Stimulated activated naive CD4-positive, alpha-beta T cell treated with Interleukin-2 at 50 U/mL for 16 hours (primary cell): ENCODE measurements around the gene NUBP2.

Experiments
- DNase-seq: peaks from one replicate; lab custom pipeline; 2025; lab: John Stamatoyannopoulos, UW

NUBP2 gene

DNA sequence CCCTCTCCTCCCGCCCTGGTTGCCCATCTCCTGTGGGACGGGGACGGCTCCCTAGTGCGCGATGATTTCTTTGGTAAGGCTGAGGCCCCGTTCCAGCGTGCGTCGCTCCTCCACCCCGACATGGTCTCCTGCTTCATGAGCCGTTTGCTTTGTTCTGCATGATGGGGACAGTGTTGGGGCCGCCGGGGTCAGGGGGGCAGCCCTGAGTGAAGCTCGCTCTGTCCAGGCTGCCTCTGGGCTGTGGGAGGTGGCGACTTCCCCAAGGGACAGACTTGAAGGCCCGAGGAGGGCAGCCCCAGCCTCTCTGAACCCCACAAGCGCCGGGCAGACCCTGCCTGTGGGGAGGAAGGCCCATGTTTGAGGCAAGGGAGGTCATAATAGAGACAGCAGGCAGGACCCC, 23.8 kb upstream of the NUBP2 start:
- DNase-seq: no peak

DNA sequence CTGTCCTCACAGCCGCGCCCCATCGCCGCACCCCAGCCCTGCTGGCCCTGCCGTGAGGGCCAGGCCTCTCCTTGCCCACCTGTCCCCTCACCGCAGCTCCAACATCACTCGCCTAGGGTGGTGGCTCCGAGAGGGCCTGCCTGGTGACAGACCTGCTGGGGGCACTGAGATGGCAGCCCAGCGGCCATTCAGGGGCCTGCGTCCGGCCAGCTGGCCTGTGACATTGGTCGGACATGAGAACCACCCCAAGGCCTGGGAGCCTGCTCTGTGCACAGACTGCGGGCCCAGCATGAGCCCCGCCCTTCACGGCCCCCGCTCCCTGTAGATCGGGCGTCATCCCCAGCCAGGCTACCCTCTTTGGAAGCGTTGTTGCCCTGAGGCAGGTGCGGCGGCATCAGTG, 23.2 kb upstream of the NUBP2 start:
- DNase-seq: no peak

DNA sequence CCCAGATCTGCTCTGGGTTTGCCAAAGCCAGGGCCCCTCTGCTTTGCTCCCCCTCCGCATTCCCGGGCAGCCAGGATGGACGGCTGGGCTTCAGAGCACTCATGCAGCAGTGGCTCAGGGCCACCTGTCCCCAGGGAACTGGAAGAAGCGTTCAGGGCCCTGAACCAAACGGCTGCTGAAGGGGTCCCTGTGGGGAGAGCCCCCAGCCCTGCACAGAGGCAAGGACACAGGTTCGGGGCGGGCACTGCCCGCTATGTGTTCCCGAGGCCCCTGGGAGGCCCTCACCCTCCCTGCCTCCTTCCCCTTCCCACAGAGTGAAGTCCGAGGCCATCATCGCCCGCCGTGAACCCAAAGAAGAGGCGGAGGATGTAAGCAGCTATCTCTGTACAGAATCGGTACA, 21.8 kb upstream of the NUBP2 start:
- no peak for DNase-seq

DNA sequence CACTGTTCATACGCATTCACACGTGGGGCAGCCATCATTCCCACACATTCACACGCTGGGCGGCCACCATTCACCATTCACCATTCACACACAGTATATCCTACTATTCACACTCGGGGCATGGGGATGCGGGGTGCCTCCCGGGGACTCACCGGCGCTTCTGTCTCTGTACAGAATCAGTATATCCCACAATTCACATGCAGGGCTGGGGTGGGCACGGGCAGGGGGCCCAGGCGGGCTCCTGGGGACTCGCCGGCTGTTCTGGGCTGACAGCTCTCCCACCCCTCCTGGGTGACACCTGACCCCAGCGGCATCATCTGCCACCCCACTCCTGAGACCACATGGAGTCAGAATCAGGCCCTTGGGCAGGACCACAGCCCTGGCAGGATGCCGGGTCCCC, 21.0 kb upstream of the NUBP2 start:
- DNase-seq: no peak

DNA sequence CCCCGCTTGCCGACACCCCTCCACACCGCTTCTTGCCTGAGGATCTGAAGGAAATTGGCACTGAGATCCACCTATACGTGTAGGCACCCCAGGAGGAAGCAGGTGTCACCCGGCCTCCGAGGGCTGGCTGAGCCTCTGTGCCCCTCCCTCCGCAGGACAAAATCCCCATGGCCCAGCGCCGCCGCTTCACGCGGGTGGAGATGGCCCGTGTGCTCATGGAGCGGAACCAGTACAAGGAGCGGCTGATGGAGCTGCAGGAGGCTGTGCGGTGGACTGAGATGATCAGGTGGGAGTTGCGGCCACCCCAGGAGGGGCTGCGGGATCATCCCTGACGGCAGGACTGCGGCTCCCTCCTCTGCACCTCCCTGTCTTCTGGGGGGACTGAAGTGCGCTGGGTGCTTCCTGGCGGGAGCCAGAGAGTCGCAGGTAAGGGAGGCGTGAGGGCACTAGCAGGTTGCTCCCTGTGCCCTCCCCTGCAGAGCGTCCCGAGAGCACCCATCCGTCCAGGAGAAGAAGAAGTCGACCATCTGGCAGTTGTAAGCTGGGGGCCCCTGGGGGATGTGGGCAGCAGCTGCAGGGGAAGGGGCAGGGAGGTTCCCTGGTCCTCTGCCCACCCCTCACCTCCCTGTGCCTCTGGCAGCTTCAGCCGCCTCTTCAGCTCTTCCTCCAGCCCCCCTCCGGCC, 20.4 kb upstream of the NUBP2 start:
- DNase-seq: no peak

DNA sequence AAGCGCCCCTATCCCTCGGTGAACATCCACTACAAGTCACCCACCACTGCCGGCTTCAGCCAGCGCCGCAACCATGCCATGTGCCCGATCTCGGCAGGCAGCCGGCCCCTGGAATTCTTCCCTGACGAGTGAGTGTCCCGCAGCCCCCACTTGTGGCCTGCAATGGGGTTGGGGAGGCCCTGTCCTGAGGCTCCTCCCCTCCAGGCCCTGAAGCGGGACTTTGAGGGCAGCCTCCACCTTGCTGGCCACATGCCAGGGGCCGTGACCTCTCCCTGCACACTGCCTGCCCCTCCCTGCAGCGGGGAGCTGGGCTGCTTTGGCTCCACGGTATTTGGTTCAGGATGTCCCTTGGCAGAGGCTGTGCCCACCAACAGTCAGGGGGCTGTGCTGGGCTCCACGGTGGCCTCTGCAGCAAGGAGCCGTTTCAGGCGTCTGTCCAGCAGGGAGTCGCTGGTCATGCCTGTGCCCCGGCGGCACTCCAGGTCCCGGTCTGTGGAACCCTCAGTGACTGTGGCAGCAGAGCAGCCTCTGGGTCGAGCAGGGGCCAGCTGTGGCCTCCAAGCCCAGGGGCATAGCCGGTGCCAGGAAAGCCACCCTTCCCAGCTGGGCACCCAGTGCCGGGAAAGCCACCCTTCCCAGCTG, 19.8 kb upstream of the NUBP2 start:
- DNase-seq: no peak

DNA sequence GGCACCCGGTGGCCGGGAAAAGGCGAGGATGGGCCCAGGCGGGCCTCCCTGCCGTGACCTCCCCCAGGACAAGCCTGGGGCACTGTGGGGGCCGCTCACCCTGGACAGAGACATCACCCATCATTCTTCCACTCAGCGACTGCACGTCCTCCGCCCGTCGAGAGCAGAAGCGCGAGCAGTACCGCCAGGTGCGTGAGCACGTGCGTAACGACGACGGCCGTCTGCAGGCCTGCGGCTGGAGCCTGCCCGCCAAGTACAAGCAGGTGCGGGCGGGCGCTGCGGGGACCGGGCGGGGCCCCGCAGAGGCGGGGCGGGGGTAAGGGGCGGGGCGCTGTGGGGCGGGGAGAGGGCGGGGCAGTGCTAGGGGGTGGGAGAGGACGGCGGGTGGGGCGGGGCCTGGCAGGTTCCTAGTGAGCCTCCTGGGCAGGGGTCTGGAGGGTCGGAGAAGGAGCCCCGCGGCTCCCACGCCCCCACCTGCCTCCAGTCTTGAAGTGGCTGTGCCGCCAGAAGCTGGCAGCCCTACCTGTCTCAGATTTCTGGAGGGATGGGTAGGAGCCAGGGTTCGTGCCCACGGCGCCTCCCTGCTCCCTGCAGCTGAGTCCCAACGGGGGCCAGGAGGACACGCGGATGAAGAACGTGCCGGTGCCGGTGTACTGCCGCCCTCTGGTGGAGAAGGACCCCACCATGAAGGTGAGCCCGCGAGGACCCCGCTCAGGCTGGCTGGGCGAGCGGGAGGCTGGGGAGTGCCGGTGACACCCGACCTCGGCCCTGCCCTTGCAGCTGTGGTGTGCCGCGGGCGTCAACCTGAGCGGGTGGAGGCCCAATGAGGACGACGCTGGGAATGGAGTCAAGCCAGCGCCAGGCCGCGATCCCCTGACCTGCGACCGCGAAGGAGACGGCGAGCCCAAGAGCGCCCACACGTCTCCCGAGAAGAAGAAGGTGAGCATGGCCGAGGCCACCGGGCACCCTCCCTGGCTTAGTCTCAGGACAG, 18.9 kb upstream of the NUBP2 start:
- DNase-seq: no peak

DNA sequence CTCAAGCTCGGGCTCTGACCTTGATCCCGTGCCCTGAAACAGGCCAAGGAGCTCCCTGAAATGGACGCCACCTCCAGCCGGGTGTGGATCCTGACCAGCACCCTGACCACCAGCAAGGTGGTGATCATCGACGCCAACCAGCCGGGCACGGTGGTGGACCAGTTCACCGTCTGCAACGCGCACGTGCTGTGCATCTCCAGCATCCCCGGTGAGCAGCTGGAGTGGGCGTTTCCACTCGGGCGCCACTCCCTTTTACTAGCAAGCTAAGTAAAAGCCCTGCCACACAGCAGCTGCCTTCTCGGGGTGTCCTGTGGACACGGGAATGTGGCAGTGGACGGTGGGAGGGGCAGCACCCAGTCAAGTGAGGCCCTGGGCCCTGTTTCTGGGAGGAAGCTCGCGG, 17.8 kb upstream of the NUBP2 start:
- DNase-seq: no peak

DNA sequence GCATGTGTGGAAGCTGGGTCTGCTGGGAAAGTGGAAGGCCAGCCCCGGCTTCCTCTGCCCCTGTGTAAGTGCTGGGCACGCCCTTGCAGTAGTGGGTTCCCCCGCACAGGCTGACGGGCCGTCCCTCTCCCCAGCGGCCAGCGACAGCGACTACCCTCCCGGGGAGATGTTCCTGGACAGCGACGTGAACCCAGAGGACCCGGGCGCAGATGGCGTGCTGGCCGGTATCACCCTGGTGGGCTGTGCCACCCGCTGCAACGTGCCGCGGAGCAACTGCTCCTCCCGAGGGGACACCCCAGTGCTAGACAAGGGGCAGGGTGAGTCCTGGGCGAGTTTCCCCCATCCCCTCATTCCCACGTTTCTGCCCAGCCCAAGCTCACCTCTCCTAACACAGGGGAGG, 16.9 kb upstream of the NUBP2 start:
- DNase-seq: no peak

DNA sequence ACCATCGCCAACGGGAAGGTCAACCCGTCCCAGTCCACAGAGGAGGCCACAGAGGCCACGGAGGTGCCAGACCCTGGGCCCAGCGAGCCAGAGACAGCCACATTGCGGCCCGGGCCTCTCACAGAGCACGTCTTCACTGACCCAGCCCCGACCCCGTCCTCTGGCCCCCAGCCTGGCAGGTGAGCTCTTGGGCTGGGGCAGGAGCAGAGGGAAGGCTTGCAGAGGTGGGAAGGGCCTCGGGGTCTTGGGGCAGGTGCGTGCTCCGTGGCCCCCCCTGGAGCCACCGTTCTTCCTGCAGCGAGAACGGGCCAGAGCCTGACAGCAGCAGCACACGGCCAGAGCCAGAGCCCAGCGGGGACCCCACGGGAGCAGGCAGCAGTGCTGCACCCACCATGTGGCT, 16.5 kb upstream of the NUBP2 start:
- no peak for DNase-seq

DNA sequence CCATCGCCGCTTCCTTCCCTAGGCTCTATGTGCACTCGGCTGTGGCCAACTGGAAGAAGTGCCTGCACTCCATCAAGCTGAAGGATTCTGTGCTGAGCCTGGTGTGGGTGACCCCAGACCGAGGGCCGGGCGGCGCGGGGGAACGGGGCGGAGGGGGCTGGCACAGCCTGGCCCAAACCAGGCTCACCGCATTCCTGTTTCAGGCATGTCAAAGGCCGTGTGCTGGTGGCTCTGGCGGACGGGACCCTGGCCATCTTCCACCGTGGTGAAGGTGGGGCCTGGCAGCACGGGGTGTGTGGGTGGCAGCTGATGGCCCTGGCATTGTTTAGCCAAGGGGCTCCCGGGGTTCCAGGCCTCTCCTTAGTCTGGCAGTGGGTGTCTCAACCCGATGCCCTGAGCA, 16.1 kb upstream of the NUBP2 start:
- DNase-seq: no peak

DNA sequence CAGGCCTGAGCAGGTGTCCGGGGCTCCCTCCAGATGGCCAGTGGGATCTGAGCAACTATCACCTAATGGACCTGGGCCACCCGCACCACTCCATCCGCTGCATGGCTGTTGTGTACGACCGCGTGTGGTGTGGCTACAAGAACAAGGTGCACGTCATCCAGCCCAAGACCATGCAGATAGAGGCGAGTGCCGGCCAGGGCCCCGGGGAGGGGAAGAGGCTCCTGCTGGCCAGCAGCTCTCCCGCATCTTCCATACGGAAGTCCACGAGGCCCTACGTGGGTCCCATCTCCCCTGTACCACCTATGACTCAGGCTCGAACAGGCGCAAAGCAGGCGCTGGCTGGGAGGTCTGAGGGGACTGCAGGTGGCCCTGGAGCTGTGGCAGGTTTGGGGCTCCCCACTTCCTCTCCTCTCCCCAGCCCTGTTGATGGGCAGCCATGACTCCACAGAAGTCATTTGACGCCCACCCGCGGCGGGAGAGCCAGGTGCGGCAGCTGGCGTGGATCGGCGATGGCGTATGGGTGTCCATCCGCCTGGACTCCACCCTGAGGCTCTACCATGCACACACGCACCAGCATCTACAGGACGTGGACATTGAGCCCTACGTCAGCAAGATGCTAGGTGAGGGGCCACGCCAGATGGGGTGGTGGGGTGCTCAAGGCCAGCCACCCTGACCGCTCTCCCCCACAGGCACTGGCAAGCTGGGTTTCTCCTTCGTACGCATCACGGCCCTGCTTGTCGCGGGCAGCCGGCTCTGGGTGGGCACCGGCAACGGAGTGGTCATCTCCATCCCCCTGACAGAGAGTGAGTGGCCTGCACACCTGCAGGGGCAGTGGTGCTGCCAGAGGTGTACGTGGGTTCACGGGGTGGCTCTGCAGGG, 15.4 kb upstream of the NUBP2 start:
- no peak for DNase-seq

DNA sequence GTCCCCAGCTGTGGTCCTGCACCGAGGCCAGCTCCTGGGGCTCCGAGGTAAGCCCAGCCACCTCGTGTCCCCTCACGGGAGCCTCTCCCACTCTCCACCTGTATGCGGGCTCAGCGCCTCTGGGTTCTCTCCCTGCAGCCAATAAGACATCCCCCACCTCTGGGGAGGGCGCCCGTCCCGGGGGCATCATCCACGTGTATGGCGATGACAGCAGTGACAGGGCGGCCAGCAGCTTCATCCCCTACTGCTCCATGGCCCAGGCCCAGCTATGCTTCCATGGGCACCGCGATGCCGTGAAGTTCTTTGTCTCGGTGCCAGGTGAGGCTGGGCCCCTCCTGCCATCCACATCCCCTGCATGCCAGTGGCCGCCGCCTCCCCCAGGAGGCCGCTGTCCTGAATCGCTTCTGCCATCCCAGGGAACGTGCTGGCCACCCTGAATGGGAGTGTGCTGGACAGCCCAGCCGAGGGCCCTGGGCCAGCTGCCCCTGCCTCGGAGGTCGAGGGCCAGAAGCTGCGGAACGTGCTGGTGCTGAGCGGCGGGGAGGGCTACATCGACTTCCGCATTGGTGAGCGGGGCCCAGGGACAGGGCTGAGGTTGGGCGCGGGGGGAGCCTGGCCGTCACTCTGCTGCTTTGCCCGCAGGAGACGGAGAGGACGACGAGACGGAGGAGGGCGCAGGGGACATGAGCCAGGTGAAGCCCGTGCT, 14.5 kb upstream of the NUBP2 start:
- no peak for DNase-seq

DNA sequence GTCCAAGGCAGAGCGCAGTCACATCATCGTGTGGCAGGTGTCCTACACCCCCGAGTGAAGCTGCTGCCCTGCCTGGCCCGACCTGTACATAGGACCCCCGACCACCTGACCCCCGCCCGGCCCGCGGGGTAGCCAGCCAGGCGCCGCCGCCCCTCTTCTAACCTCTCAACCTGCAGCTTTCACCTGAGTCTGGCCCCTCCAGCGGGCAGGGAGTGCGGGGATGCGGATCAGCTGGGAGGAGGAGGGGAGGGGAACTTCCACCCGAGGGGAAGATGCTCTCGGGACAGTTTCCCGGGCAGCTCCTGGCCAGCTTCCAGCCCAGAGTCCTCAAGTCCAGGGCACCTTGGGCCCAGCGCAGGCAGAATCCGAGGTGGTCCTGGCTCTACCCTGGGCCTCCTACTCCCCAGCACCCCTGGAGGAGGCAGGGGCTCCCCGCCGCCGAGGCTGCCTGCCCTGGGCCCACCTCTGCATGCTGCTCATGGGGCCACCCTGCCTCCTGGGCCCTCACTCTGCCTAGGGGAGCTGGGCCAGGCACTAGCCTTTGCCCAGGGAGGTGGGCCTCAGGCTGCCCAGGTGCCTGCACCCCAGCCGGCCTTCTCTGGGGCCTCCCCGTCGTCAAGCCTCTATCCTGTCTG, 13.9 kb upstream of the NUBP2 start:
- no peak for DNase-seq

DNA sequence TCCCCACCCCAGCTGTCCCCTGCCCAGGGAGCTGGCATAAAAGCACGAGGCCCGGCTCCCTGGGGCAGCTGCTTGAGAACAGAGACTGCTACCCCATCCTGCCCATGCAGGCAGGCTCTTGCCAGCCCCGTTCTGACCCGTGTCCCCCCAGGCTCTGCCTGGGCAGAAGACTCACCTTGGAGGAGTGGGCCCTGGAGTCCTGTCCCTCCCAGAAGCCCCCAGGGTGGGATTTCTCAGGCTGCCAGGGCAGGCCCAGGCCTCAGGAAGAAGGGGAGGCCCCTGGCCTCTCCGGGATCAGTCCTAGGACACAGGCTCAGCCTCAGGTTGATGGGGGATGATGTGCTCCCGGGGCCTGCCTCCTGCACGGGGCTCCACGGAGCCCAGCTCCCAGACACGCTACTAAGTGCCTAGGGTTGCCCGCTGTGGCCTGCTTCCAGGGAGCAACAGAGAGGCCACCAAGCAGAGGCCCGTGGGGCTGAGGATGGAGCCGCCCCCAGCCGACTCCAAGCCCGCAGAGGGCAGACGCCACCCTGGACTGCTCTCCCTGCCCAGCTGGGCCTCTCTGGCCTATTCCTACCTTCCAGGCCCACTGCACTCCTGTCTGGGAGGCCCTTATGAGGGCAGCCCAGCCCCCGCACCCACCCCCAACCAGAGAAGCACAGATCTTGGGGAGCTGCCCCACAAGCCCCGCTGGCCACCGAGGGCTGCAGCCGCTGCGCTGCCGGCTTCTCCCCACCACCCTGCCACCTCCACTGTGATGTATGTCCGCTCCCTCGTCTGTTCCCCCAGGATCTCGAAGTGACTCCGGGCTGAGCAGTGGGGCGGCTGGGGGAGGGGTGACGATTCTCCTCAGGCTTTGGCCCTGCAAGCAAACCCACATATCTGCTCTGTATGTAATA, 13.1 kb upstream of the NUBP2 start:
- no peak for DNase-seq

DNA sequence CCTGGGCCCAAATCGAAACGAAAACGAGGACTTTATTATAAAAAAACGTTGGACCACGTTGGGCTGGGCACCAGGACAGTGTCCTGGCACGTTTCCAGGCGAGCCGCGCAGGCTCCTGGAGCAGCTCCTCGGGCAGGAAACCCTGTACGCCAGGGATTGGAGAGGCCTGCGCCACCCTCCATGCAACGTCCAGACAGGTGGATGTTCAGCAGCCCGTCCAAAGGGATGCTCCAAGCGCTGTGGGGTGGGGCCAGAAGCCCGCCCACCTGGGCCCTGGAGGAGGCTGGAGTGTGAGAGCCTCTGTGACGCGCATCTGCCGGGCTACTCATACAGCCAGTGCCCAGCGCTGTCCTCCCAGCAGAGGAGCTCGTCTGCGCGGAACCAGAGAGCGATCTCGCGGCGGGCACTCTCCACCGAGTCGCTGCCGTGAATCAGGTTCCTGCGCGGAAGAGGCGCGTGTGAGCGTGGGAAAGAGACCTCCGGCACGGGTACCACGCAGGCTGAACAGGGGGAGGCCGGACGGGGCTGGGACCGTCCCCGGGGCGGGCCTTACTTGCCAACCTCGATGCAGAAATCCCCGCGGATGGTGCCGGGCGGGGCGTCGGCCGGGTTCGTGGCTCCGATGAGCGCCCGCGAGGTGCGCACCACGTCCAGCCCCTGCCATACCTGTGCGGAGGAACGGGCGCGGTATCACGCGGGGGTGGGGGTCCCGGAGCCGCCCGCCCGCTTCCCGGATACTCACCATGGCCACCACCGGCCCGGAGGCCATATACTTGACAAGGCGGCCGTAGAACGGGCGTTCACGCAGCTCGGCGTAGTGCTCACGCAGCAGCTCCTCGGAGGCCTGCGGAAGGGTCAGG, 12.2 kb upstream of the NUBP2 start:
- peak; percentile 49 for DNase-seq

DNA sequence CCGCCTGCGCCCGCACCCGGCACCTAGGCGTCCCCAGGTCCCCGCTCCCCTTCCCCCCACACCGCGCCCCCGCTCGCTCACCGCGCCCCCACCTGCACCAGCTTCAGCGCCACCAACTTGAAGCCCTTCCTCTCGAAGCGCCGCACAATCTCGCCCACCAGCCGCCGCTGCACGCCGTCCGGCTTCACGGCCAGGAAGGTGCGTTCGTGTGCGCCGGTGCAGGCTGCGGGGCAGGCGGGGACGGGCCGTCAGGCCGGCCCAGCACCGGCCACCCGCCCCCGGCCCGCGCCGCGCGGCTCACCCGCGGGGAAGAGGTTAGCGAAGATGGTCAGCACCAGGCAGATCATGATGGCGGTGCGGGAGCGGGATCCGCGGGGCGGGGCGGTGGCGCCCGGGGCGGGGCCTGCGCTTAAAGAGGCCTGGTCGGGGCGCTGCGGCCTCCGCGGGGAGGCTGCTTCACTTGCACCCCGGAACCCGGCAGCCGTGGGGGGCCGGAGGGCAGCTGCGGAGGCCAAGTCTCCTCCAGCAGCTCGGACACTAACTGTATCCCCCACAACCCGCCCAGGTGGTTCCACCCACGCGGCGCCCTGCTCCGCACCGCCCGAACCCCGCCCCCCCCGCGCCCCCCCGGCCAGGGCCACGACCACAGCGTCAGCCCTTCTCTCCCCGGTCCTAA, 11.4 kb upstream of the NUBP2 start, which contains the start of gene NME3:
NME3 (minus strand) TSS at position 356 of the 676 bp plus-strand sequence; CDS start at position 347, 9 bp downstream.
- DNase-seq: peak; percentile 75

DNA sequence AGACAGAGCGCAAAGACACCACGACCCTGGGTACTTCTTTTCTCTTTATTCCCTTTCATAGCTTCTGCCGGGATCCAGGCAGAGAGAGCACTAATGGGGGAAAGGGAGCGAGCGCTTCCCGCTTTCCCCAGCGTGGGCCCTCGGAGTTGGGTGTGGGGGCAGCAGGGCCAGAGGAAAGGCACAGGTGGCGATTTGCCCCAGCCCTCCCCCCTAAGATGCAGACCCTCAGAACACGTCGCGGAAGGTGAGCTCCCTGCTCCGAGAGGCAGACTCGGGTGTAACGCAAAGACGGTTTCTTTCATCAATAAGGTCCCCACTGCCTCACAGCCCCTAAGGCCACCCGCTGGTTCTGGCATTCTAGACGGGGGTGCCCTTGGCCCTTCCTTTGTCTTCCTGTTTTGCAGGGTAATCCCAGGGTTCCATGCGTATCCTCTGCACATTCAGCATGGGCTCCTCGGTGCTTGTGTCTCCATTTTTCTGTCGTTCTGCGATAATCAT, 10.8 kb upstream of the NUBP2 start:
- DNase-seq: no peak
